HCT116 (cell line): ENCODE data around the gene PPM1H.

ENCODE experiments used
- CEBPB ChIP-seq: IDR thresholded peaks from 2 replicates; pipeline ENCODE4 v1.6.1; 2012; ENCODE audit warnings: low read depth
- EZH2 ChIP-seq: fragments of 200-600 bp; sonication (generic); IDR thresholded peaks from 2 replicates; pipeline ENCODE4 v1.6.1; 2017; ENCODE audit warnings: antibody characterized with exemption, mixed run types
- EZH2phosphoT487 ChIP-seq: fragments of 200-600 bp; IDR thresholded peaks from 2 replicates; pipeline ENCODE4 v1.6.1; 2018; ENCODE audit warnings: antibody characterized with exemption, borderline replicate concordance
- POLR2A ChIP-seq: IDR thresholded peaks from 2 replicates; pipeline ENCODE4 v1.7.0; 2011; ENCODE audit warnings: borderline replicate concordance; ENCODE audit not compliant: insufficient read depth, insufficient read length; ENCODE audit errors: extremely low read depth
- POLR2AphosphoS5 ChIP-seq: IDR thresholded peaks from 2 replicates; pipeline ENCODE4 v1.6.1; 2011; ENCODE audit warnings: mild to moderate bottlenecking, low read depth, low read length, moderate library complexity
- RAD21 ChIP-seq: IDR thresholded peaks from 2 replicates; pipeline ENCODE4 v1.6.1; 2012; ENCODE audit warnings: low read depth, mild to moderate bottlenecking
- REST ChIP-seq: IDR thresholded peaks from 2 replicates; pipeline ENCODE4 v1.6.1; 2012; ENCODE audit warnings: low read depth
- SIN3A ChIP-seq: IDR thresholded peaks from 2 replicates; pipeline ENCODE4 v1.6.1; 2012; ENCODE audit warnings: low read depth
- SP1 ChIP-seq: IDR thresholded peaks from 2 replicates; pipeline ENCODE4 v1.6.1; 2012; ENCODE audit warnings: low read depth
- TCF7L2 ChIP-seq: IDR thresholded peaks from 2 replicates; pipeline ENCODE4 v1.7.0; 2011; ENCODE audit warnings: borderline replicate concordance, inconsistent platforms; ENCODE audit not compliant: insufficient read depth, insufficient read length; ENCODE audit errors: extremely low read depth
- TF ChIP-seq, protein P1 (sequence below), 3 experiments: fragments of 200-600 bp in 1 of 3; sonication (generic) in 1 of 3; IDR thresholded peaks in 2 of 3; conservative IDR thresholded peaks in 1 of 3; 2 replicates each; pipeline ENCODE4 v1.5.1; 2012 to 2017; ENCODE audit warnings: low read depth in 2 of 3, low read length in 2 of 3, antibody characterized with exemption in 1 of 3, borderline replicate concordance in 1 of 3, control low read depth in 1 of 3, mild to moderate bottlenecking in 1 of 3, mixed read lengths in 1 of 3, mixed run types in 1 of 3, moderate library complexity in 1 of 3; ENCODE audit not compliant: insufficient read depth in 1 of 3

GRCh38 chr12:62916632-62917425, 18.1 kb downstream of the PPM1H start:
- TF ChIP-seq SP1 (no peak), RAD21 (no peak), EZH2phosphoT487 (no peak), EZH2 (no peak), POLR2AphosphoS5 (no peak), SIN3A (no peak), TCF7L2 (no peak), CEBPB (no peak), POLR2A (no peak), REST (no peak)
- TF ChIP-seq, protein P1, sequence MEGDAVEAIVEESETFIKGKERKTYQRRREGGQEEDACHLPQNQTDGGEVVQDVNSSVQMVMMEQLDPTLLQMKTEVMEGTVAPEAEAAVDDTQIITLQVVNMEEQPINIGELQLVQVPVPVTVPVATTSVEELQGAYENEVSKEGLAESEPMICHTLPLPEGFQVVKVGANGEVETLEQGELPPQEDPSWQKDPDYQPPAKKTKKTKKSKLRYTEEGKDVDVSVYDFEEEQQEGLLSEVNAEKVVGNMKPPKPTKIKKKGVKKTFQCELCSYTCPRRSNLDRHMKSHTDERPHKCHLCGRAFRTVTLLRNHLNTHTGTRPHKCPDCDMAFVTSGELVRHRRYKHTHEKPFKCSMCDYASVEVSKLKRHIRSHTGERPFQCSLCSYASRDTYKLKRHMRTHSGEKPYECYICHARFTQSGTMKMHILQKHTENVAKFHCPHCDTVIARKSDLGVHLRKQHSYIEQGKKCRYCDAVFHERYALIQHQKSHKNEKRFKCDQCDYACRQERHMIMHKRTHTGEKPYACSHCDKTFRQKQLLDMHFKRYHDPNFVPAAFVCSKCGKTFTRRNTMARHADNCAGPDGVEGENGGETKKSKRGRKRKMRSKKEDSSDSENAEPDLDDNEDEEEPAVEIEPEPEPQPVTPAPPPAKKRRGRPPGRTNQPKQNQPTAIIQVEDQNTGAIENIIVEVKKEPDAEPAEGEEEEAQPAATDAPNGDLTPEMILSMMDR (IDR thresholded peaks at IDR 0.05 in 2 of 3, conservative IDR thresholded peaks at IDR 0.05 in 1 of 3; ENCODE audit: borderline replicate concordance in 1 of 3, insufficient read depth in 1 of 3, low read depth in 2 of 3, low read length in 2 of 3), result no peak
